Endothelial cell of umbilical vein (primary cell): Measurements from ENCODE around the gene OR52E8. TPM values are rescaled to one million over a fixed set of nuclear protein-coding genes. Genes with fewer than 3 reads are reported as not detected.

Experiments
- BruUV-seq: library from RNA; stranded (reverse); fragments of 400-500 nt; replicated peaks from 2 replicates; lab custom pipeline; 2021; lab: Mats Ljungman, UMichigan
- CTCF ChIA-PET: fragments of 300-600, 350-600 bp; sonication (Branson Sonifier 250); formaldehyde crosslinking; loops from one replicate; lab custom pipeline; 2021; ENCODE audit warnings: antibody characterized with exemption, inconsistent platforms; lab: Charles Lee
- POLR2A ChIA-PET: fragments of 300-600, 350-600 bp; sonication (Branson Sonifier 250); formaldehyde crosslinking; loops from one replicate; lab custom pipeline; 2021; ENCODE audit warnings: antibody characterized with exemption, inconsistent platforms; lab: Charles Lee
- DNase-seq: peaks from one replicate; pipeline ENCODE4 v3.0.0-alpha.2; 2011; ENCODE audit warnings: low read depth, low spot score
- FAIRE-seq: peaks from 2 replicates; lab custom pipeline; 2011; peaks lifted over from hg19 to GRCh38; lab: Jason Lieb, UNC
- H2AFZ ChIP-seq: 2 replicates; pipeline ENCODE4 v1.6.0; 2012; ENCODE audit warnings: low read depth, low read length, control low read depth, inconsistent platforms
- H3K27ac ChIP-seq: 2 replicates; pipeline ENCODE4 v1.5.1; 2011; ENCODE audit warnings: low read depth, mild to moderate bottlenecking, control low read depth, low read length, moderate library complexity; ENCODE audit not compliant: insufficient read depth
- H3K27me3 ChIP-seq, 2 experiments: 2 replicates each; pipeline versions ENCODE4 v1.6.0 to v1.6.1; 2011; ENCODE audit warnings: low read length in 2 of 2, mixed read lengths in 1 of 2; ENCODE audit not compliant: control insufficient read depth in 2 of 2, insufficient read depth in 2 of 2
- H3K36me3 ChIP-seq, 2 experiments: 2 replicates in 1 of 2; 3 replicates in 1 of 2; pipeline ENCODE4 v1.5.1; 2011; ENCODE audit warnings: low read length in 2 of 2, mild to moderate bottlenecking in 1 of 2, moderate library complexity in 1 of 2; ENCODE audit not compliant: control insufficient read depth in 2 of 2, insufficient read depth in 2 of 2; ENCODE audit errors: extremely low read depth in 1 of 2
- H3K4me1 ChIP-seq: 3 replicates; pipeline ENCODE4 v1.5.1; 2011; ENCODE audit warnings: mild to moderate bottlenecking, low read length; ENCODE audit not compliant: control insufficient read depth, insufficient read depth; ENCODE audit errors: extremely low read depth
- H3K4me2 ChIP-seq: 2 replicates; pipeline ENCODE4 v1.6.1; 2011; ENCODE audit warnings: low read length, control low read depth, mixed read lengths; ENCODE audit not compliant: insufficient read depth
- H3K4me3 ChIP-seq, 3 experiments: fragments of 200-600 bp in 1 of 3; sonication (generic), shearing (Covaris generic) in 1 of 3; replicated peaks in 1 of 3; 2 replicates each; pipeline ENCODE4 v1.5.1; 2011 to 2016; ENCODE audit warnings: control low read depth in 3 of 3, low read length in 3 of 3, mild to moderate bottlenecking in 2 of 3, inconsistent platforms in 1 of 3, low read depth in 1 of 3, moderate library complexity in 1 of 3; ENCODE audit not compliant: insufficient read depth in 1 of 3
- H3K79me2 ChIP-seq: 2 replicates; pipeline ENCODE4 v1.6.0; 2012; ENCODE audit warnings: low read length, inconsistent platforms; ENCODE audit not compliant: control insufficient read depth, insufficient read depth
- H3K9ac ChIP-seq: replicated peaks from 2 replicates; pipeline ENCODE3; 2011; ENCODE audit warnings: low read length, control low read depth; ENCODE audit not compliant: insufficient read depth; ENCODE audit errors: extremely low read depth
- H3K9me1 ChIP-seq: replicated peaks from 3 replicates; pipeline ENCODE4 v1.6.0; 2011; ENCODE audit warnings: mild to moderate bottlenecking, low read length; ENCODE audit not compliant: control insufficient read depth, insufficient read depth; ENCODE audit errors: extremely low read depth
- H3K9me3 ChIP-seq: replicated peaks from 2 replicates; pipeline ENCODE4 v1.5.1; 2012; ENCODE audit warnings: low read length, inconsistent platforms; ENCODE audit not compliant: control insufficient read depth, insufficient read depth
- H4K20me1 ChIP-seq: replicated peaks from 2 replicates; pipeline ENCODE3; 2011; ENCODE audit warnings: mild to moderate bottlenecking, low read length; ENCODE audit not compliant: control insufficient read depth, insufficient read depth; ENCODE audit errors: extremely low read depth
- CTCF ChIP-seq, 2 donors: IDR thresholded peaks; 1 replicate in 1 of 2; 2 replicates in 1 of 2; pipeline ENCODE4 v1.5.1; 2011; ENCODE audit warnings: low read length in 2 of 2, mild to moderate bottlenecking in 2 of 2, moderate library complexity in 2 of 2, control low read depth in 1 of 2, inconsistent platforms in 1 of 2, low read depth in 1 of 2; ENCODE audit not compliant: insufficient read depth in 1 of 2; ENCODE audit errors: extremely low read depth in 1 of 2
- EZH2 ChIP-seq: IDR thresholded peaks from 2 replicates; pipeline ENCODE4 v1.6.1; 2012; ENCODE audit warnings: borderline replicate concordance, low read depth, mild to moderate bottlenecking, moderate library complexity, low read length, inconsistent platforms; ENCODE audit not compliant: severe bottlenecking
- FOS ChIP-seq: IDR thresholded peaks from 2 replicates; pipeline ENCODE4 v1.6.1; 2011; ENCODE audit warnings: mild to moderate bottlenecking, low read length, moderate library complexity, borderline replicate concordance; ENCODE audit not compliant: insufficient read depth
- GATA2 ChIP-seq: IDR thresholded peaks from 2 replicates; pipeline ENCODE4 v1.7.0; 2011; ENCODE audit warnings: low read depth, mild to moderate bottlenecking, moderate library complexity, mixed read lengths, low read length; ENCODE audit not compliant: insufficient read length, insufficient read depth
- JUN ChIP-seq: IDR thresholded peaks from 2 replicates; pipeline ENCODE4 v1.6.1; 2011; ENCODE audit warnings: borderline replicate concordance, low read depth; ENCODE audit not compliant: insufficient read length, insufficient read depth
- MAX ChIP-seq: IDR thresholded peaks from 2 replicates; pipeline ENCODE4 v1.6.1; 2011; ENCODE audit not compliant: insufficient read depth, insufficient read length
- MYC ChIP-seq: IDR thresholded peaks from one replicate; pipeline ENCODE4 v1.6.1; 2011; ENCODE audit warnings: mild to moderate bottlenecking, low read depth, low read length
- POLR2A ChIP-seq: IDR thresholded peaks from 2 replicates; pipeline ENCODE4 v1.6.1; 2012; ENCODE audit warnings: low read depth, mild to moderate bottlenecking, control low read depth, low read length
- POLR2AphosphoS5 ChIP-seq: IDR thresholded peaks from 2 replicates; pipeline ENCODE4 v1.6.1; 2012; ENCODE audit warnings: low read depth, mild to moderate bottlenecking, control low read depth, low read length, moderate library complexity; ENCODE audit not compliant: insufficient read depth
- dilution Hi-C: fragments of 300-500 bp; cut with MboI; formaldehyde crosslinking; loops from one replicate; pipeline ENCODE4 v1.15.0; 2019; ENCODE audit warnings: low sequenced_read_pairs; ENCODE audit not compliant: extremely low pct_ligation_motif_present
- intact Hi-C: fragments of 100-400 bp; cut with micrococcal nuclease; formaldehyde crosslinking; loops from one replicate; pipeline ENCODE4 v1.10.0; 2022
- polyA plus RNA-seq, 4 experiments: library from polyadenylated mRNA; depleted of rRNA in 3 of 4; stranded (reverse) in 3 of 4; unstranded in 1 of 4; fragments of >200 nt; gene quantifications; 2 replicates each; pipeline versions ENCODE4 v1.2.1 to v1.2.3, GENCODE V29; 2011 to 2012; ENCODE audit warnings: missing spikeins in 1 of 4
- total RNA-seq: library from RNA; stranded (reverse); gene quantifications from 2 replicates; pipeline ENCODE4 v1.2.3, GENCODE V29; 2021

The OR52E8 gene
- total and polyA plus RNA-seq, 2 donors (not counting 3 experiments of a cell fraction or from before 2014, with no cell fraction given): not detected

- no TSS peak for BruUV-seq
- Histone ChIP-seq H3K36me3 (no peaks in the 10 kb centered on the region), H3K4me3 (no peak overlapping the region), H3K4me2 (no peak overlapping the region), H4K20me1 (no peaks in the 10 kb centered on the region), H2AFZ (no peak overlapping the region), H3K27me3 (no peaks in the 10 kb centered on the region), H3K9me1 (no peaks in the 10 kb centered on the region), H3K79me2 (no peaks in the 10 kb centered on the region), H3K9me3 (no peaks in the 10 kb centered on the region), H3K9ac (no peak overlapping the region), H3K4me1 (no peaks in the 10 kb centered on the region), H3K27ac (no peak overlapping the region)
- POLR2A ChIA-PET: no interaction called here
- dilution Hi-C loops (no loop called here), intact Hi-C loops (no loop called here)
- no peak for DNase-seq
- CTCF ChIA-PET: no interaction called here
- TF ChIP-seq POLR2A (no peak), JUN (no peak), GATA2 (no peak), EZH2 (no peak), POLR2AphosphoS5 (no peak), MAX (no peak), FOS (no peak), CTCF (IDR thresholded peaks at IDR 0.05; ENCODE audit: extremely low read depth in 1 of 2, insufficient read depth in 1 of 2, low read depth in 1 of 2, low read length in 2 of 2) (no peak), MYC (no peak)
- no peak for FAIRE-seq
Observed at GRCh38 chr11:5846701-5847100, 10.8 kb downstream of the OR52E8 start.
